Activated B cell treated with CpG ODN at 0.5 μM for 24 hours (primary cell): ENCODE results near the gene ANKRD9. TPM values are rescaled to one million over a fixed set of nuclear protein-coding genes. Genes with fewer than 3 reads are reported as not detected.

Source experiments
- ATAC-seq: fragments of 200-7000 bp; cut with Tn5 transposase; one replicate; pipeline ENCODE4 v1.10.0; 2021; ENCODE audit warnings: low read depth, mild to moderate bottlenecking, moderate library complexity
- CTCF ChIA-PET: fragments of 350-600 bp; sonication (Branson Sonifier 250); formaldehyde crosslinking; loops from one replicate; lab custom pipeline; 2021; ENCODE audit warnings: antibody characterized with exemption; lab: Charles Lee
- POLR2A ChIA-PET: fragments of 350-600 bp; sonication (Branson Sonifier 250); formaldehyde crosslinking; loops from one replicate; lab custom pipeline; 2021; ENCODE audit warnings: antibody characterized with exemption; lab: Charles Lee
- DNase-seq: peaks from one replicate; pipeline ENCODE4 v3.0.0; 2022
- H3K27ac Mint-ChIP-seq: one replicate; pipeline ENCODE4 v1.8.0; 2020; ENCODE audit warnings: mixed read lengths
- H3K27me3 Mint-ChIP-seq: one replicate; pipeline ENCODE4 v1.8.0; 2021; ENCODE audit warnings: mixed read lengths
- H3K36me3 Mint-ChIP-seq: one replicate; pipeline ENCODE4 v1.8.0; 2021; ENCODE audit warnings: low read depth, mixed read lengths
- H3K4me1 Mint-ChIP-seq: one replicate; pipeline ENCODE4 v1.8.0; 2021; ENCODE audit warnings: mixed read lengths
- H3K4me3 Mint-ChIP-seq: one replicate; pipeline ENCODE4 v1.8.0; 2020; ENCODE audit warnings: mild to moderate bottlenecking, mixed read lengths
- H3K9me3 Mint-ChIP-seq: one replicate; pipeline ENCODE4 v1.8.0; 2020; ENCODE audit warnings: mixed read lengths
- intact Hi-C: fragments of 100-400 bp; cut with micrococcal nuclease; formaldehyde crosslinking; loops from one replicate; pipeline ENCODE4 v1.15.1; 2024
- total RNA-seq: library from RNA; stranded (reverse); gene quantifications from 2 replicates; pipeline ENCODE4 v1.2.3, GENCODE V29; 2022
- TF ChIP-seq, protein P1 (sequence below): fragments of 200-600 bp; IDR thresholded peaks from one replicate; pipeline ENCODE4 v1.8.0; 2022; ENCODE audit warnings: antibody characterized with exemption, mild to moderate bottlenecking

The ANKRD9 gene
- total RNA-seq, 1 donor from 2014 or later: 1.8 TPM

GRCh38 chr14:102457509-102457908 is 52.1 kb downstream of the ANKRD9 start:
- ChIA-PET POLR2A (no interaction called here), CTCF (no interaction called here)
- Mint-ChIP-seq H3K27ac (no peak overlapping the region), H3K27me3 (no peaks in the 10 kb centered on the region), H3K4me3 (no peak overlapping the region), H3K36me3 (peaks cover 16% of the 10 kb centered on the region), H3K9me3 (no peaks in the 10 kb centered on the region), H3K4me1 (no peaks in the 10 kb centered on the region)
- DNase-seq (no peak), ATAC-seq (no peak)
- intact Hi-C loops: no loop called here
- TF ChIP-seq, protein P1, sequence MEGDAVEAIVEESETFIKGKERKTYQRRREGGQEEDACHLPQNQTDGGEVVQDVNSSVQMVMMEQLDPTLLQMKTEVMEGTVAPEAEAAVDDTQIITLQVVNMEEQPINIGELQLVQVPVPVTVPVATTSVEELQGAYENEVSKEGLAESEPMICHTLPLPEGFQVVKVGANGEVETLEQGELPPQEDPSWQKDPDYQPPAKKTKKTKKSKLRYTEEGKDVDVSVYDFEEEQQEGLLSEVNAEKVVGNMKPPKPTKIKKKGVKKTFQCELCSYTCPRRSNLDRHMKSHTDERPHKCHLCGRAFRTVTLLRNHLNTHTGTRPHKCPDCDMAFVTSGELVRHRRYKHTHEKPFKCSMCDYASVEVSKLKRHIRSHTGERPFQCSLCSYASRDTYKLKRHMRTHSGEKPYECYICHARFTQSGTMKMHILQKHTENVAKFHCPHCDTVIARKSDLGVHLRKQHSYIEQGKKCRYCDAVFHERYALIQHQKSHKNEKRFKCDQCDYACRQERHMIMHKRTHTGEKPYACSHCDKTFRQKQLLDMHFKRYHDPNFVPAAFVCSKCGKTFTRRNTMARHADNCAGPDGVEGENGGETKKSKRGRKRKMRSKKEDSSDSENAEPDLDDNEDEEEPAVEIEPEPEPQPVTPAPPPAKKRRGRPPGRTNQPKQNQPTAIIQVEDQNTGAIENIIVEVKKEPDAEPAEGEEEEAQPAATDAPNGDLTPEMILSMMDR: no peak

DNA sequence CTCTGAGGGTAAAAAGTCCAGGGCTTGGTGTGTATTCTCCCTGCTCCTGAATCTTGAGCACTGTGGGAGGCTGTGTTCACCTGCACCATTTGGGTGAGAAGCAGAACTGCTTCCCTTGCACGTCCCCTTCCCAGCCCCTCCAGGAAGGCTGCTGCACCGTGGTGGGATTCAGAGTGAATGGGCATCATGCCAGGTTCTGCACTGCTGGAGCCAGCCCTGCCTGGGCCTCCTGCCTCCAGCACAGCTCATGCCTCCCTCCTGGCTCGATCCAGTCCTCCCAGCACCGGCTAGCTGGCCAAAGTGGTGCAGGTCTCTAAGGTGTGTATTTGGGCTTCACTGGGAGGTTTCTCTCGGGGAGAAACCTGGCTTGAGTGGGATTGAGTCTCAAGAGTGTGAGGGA is 54.9 kb downstream of the ANKRD9 start:
- no peaks in the 10 kb centered on the region for H3K9me3 Mint-ChIP-seq
- no peaks in the 10 kb centered on the region for H3K27me3 Mint-ChIP-seq
- ChIA-PET CTCF (no interaction called here), POLR2A (no interaction called here)
- TF ChIP-seq, protein P1: no peak
- intact Hi-C loops: no loop called here
- no peak overlapping the region for H3K4me3 Mint-ChIP-seq
- no peak overlapping the region for H3K27ac Mint-ChIP-seq
- no peak for DNase-seq
- peaks cover 37% of the 10 kb centered on the region for H3K36me3 Mint-ChIP-seq
- no peak for ATAC-seq
- no peaks in the 10 kb centered on the region for H3K4me1 Mint-ChIP-seq

DNA sequence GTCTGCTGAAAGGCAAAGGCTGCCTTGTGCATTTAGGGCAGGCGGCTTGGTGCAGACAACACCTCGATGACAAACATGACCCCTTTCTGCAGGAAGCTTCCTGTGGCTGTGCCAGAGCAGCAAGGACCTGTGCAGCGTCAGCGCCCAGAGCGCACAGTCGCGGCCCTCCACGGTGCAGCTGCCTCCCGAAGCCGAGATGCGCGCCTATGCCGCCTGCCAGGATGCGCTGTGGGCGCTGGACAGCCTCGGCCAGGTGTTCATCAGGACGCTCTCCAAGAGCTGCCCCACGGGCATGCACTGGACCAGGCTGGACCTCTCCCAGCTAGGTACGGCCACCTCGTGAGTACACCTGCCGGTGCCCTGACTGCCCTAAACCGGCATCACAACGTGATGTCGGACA is 57.3 kb downstream of the ANKRD9 start:
- DNase-seq (no peak), ATAC-seq (no peak)
- intact Hi-C loops: no loop called here
- Mint-ChIP-seq H3K27ac (no peak overlapping the region), H3K27me3 (no peaks in the 10 kb centered on the region), H3K9me3 (no peaks in the 10 kb centered on the region), H3K36me3 (peaks cover 39% of the 10 kb centered on the region), H3K4me3 (no peak overlapping the region), H3K4me1 (no peaks in the 10 kb centered on the region)
- ChIA-PET POLR2A (no interaction called here), CTCF (interaction anchor here (1.1 kb wide), 1 partner anchor 14 kb away, joined by 3 read pairs; no protein-coding TSS in a partner anchor)
- TF ChIP-seq, protein P1: no peak

Other genes with a start within 250 kb of the ANKRD9 start
- gene MOK, start 204.6 kb downstream of the ANKRD9 start, total RNA-seq: 1.8 and 3.1 TPM in 2 replicates
- gene ZNF839, start 190.0 kb downstream of the ANKRD9 start, total RNA-seq: 17.1 and 17.6 TPM in 2 replicates
- gene CINP, start 146.9 kb downstream of the ANKRD9 start, total RNA-seq: 48.6 and 57.5 TPM in 2 replicates
- 9.9 and 11.8 TPM in 2 replicates for gene TECPR2, start 146.8 kb downstream of the ANKRD9 start, total RNA-seq
- 21.0 and 23.0 TPM in 2 replicates for gene RCOR1, start 82.9 kb upstream of the ANKRD9 start, total RNA-seq